Lower lobe of right lung (tissue), 2 donors: ENCODE measurements around the gene ADGRB3. TPM values are rescaled to one million over a fixed set of nuclear protein-coding genes. Genes with fewer than 3 reads are reported as not detected.

Experiments used
- ATAC-seq, 2 donors: fragments of 200-7000 bp; cut with Tn5 transposase; one replicate each; pipeline ENCODE4 v1.9.1; 2020 to 2022; ENCODE audit warnings: mild to moderate bottlenecking in 2 of 2, moderate library complexity in 2 of 2
- DNase-seq: peaks from one replicate; pipeline ENCODE4 v3.0.0-alpha.2; 2020
- H3K27ac ChIP-seq: fragments of 200-600 bp; one replicate; pipeline ENCODE4 v1.8.0; 2022
- H3K27me3 ChIP-seq: fragments of 200-600 bp; one replicate; pipeline ENCODE4 v1.8.0; 2022; ENCODE audit warnings: low read depth
- H3K36me3 ChIP-seq: fragments of 200-600 bp; one replicate; pipeline ENCODE4 v1.8.0; 2022; ENCODE audit warnings: mild to moderate bottlenecking
- H3K4me1 ChIP-seq: fragments of 200-600 bp; one replicate; pipeline ENCODE4 v1.8.0; 2022
- H3K4me3 ChIP-seq: fragments of 200-600 bp; one replicate; pipeline ENCODE4 v1.8.0; 2022; ENCODE audit warnings: mild to moderate bottlenecking
- H3K9me3 ChIP-seq: fragments of 200-600 bp; one replicate; pipeline ENCODE4 v1.8.0; 2022
- CTCF ChIP-seq: fragments of 200-600 bp; IDR thresholded peaks from one replicate; pipeline ENCODE4 v1.8.0; 2022; ENCODE audit warnings: antibody characterized with exemption, mild to moderate bottlenecking
- intact Hi-C: fragments of 100-400 bp; cut with DNase I; formaldehyde crosslinking; loops from one replicate; pipeline ENCODE4 v1.11.0; 2022
- total RNA-seq: library from RNA; stranded (reverse); fragmentation: NEBNext Ultra II Directional; extraction: Animal tissue kit (Norgen Biotek cat#: 25700); gene quantifications from one replicate; pipeline ENCODE4 v1.2.1, GENCODE V29; 2021
- donor health status: DM: no; HTN: yes; CAD: no; lungs with severe emphysema.

ADGRB3 gene
- total RNA-seq, 1 donor from 2014 or later, result 2.3 TPM

- Histone ChIP-seq H3K27ac (no peak overlapping the region), H3K4me3 (no peak overlapping the region), H3K9me3 (no peaks in the 10 kb centered on the region), H3K4me1 (no peaks in the 10 kb centered on the region), H3K36me3 (no peaks in the 10 kb centered on the region), H3K27me3 (no peaks in the 10 kb centered on the region)
- no peak for TF ChIP-seq CTCF
- ATAC-seq (no peak), DNase-seq (no peak)
- intact Hi-C loops, result no loop called here
Measured at GRCh38 chr6:68988698-68989097, 353.6 kb downstream of the ADGRB3 start.

- no peaks in the 10 kb centered on the region for H3K4me1 ChIP-seq
- DNase-seq (no peak), ATAC-seq (no peak)
- intact Hi-C loops, result no loop called here
- no peaks in the 10 kb centered on the region for H3K36me3 ChIP-seq
- H3K27ac ChIP-seq, result no peak overlapping the region
- no peak for TF ChIP-seq CTCF
- no peaks in the 10 kb centered on the region for H3K27me3 ChIP-seq
- H3K9me3 ChIP-seq, result no peaks in the 10 kb centered on the region
- no peak overlapping the region for H3K4me3 ChIP-seq
Measured at GRCh38 chr6:68990317-68990716, 355.2 kb downstream of the ADGRB3 start.

GRCh38 chr6:68993911-68994310 lies 358.8 kb downstream of the ADGRB3 start:
- intact Hi-C loops, result no loop called here
- H3K36me3 ChIP-seq, result no peaks in the 10 kb centered on the region

GRCh38 chr6:68994521-68994920 lies 359.4 kb downstream of the ADGRB3 start:
- H3K27ac ChIP-seq, result no peak overlapping the region
- H3K4me1 ChIP-seq, result no peaks in the 10 kb centered on the region
- H3K36me3 ChIP-seq, result no peaks in the 10 kb centered on the region
- intact Hi-C loops, result no loop called here
- no peaks in the 10 kb centered on the region for H3K27me3 ChIP-seq
- H3K4me3 ChIP-seq, result no peak overlapping the region
- H3K9me3 ChIP-seq, result no peaks in the 10 kb centered on the region
- no peak for ATAC-seq
- DNase-seq, result no peak
- no peak for TF ChIP-seq CTCF

More at GRCh38 chr6:68993911-68994310, 358.8 kb downstream of the ADGRB3 start:
- Histone ChIP-seq H3K4me3 (no peak overlapping the region), H3K27me3 (no peaks in the 10 kb centered on the region), H3K27ac (no peak overlapping the region), H3K4me1 (no peaks in the 10 kb centered on the region), H3K9me3 (no peaks in the 10 kb centered on the region)
- TF ChIP-seq CTCF, result no peak
- ATAC-seq, result no peak
- no peak for DNase-seq

GRCh38 chr6:69005199-69005598 lies 370.1 kb downstream of the ADGRB3 start:
- DNase-seq, result no peak
- Histone ChIP-seq H3K36me3 (no peaks in the 10 kb centered on the region), H3K27me3 (no peaks in the 10 kb centered on the region), H3K4me3 (no peak overlapping the region), H3K27ac (no peak overlapping the region), H3K9me3 (no peaks in the 10 kb centered on the region), H3K4me1 (no peaks in the 10 kb centered on the region)
- no peak for ATAC-seq
- intact Hi-C loops, result no loop called here
- no peak for TF ChIP-seq CTCF

- no peak overlapping the region for H3K4me3 ChIP-seq
- no peaks in the 10 kb centered on the region for H3K36me3 ChIP-seq
- no peaks in the 10 kb centered on the region for H3K9me3 ChIP-seq
- no peak for DNase-seq
- H3K4me1 ChIP-seq, result no peaks in the 10 kb centered on the region
- intact Hi-C loops, result no loop called here
- ATAC-seq, result no peak
- H3K27ac ChIP-seq, result no peak overlapping the region
- H3K27me3 ChIP-seq, result no peaks in the 10 kb centered on the region
- TF ChIP-seq CTCF, result no peak
Measured at GRCh38 chr6:69007781-69008180, 372.7 kb downstream of the ADGRB3 start.
